Skeletal muscle tissue (tissue), 4 donors: ENCODE data around the gene MRTFA. TPM values are rescaled to one million over a fixed set of nuclear protein-coding genes. Genes with fewer than 3 reads are reported as not detected.
"Not testable (repeated sequence)": the region's sequence is repeated elsewhere in the genome, so short reads cannot be mapped to it uniquely, and the experiment has no call there.

Source experiments
- H3K27ac ChIP-seq: one replicate; pipeline ENCODE4 v1.7.0; 2013; ENCODE audit warnings: mild to moderate bottlenecking, low read depth, low read length, inconsistent platforms
- H3K27me3 ChIP-seq, 3 donors: one replicate each; pipeline ENCODE4 v1.7.0; 2013; ENCODE audit warnings: low read length in 3 of 3; ENCODE audit not compliant: control insufficient read depth in 3 of 3, insufficient read depth in 3 of 3
- H3K36me3 ChIP-seq, 3 donors: one replicate each; pipeline ENCODE4 v1.7.0; 2013; ENCODE audit warnings: low read length in 3 of 3; ENCODE audit not compliant: control insufficient read depth in 3 of 3, insufficient read depth in 3 of 3
- H3K4me1 ChIP-seq, 3 donors: one replicate each; pipeline ENCODE4 v1.7.0; 2013; ENCODE audit warnings: low read length in 3 of 3, mild to moderate bottlenecking in 3 of 3; ENCODE audit not compliant: control insufficient read depth in 3 of 3, insufficient read depth in 3 of 3
- H3K4me3 ChIP-seq, 3 donors: one replicate each; pipeline ENCODE4 v1.7.0; 2013; ENCODE audit warnings: low read length in 3 of 3
- H3K9ac ChIP-seq, 3 donors: one replicate each; pipeline ENCODE4 v1.7.0; 2013; ENCODE audit warnings: low read length in 3 of 3, mild to moderate bottlenecking in 3 of 3, moderate library complexity in 2 of 3, low read depth in 1 of 3
- H3K9me3 ChIP-seq, 3 donors: one replicate each; pipeline ENCODE4 v1.7.0; 2013; ENCODE audit warnings: low read length in 3 of 3; ENCODE audit not compliant: control insufficient read depth in 3 of 3
- total RNA-seq: library from RNA; depleted of rRNA; stranded (reverse); fragments of >200 nt; gene quantifications from one replicate; pipeline ENCODE4 v1.2.3, GENCODE V29; 2014
- donor health status: Osteomylitis.

MRTFA gene
- total RNA-seq, 1 donor from 2014 or later = 25.6 TPM

- H3K4me1 ChIP-seq = no peaks in the 10 kb centered on the region
- no peak overlapping the region for H3K9ac ChIP-seq
- H3K27me3 ChIP-seq = no peaks in the 10 kb centered on the region
- H3K4me3 ChIP-seq = no peak overlapping the region
- H3K27ac ChIP-seq = no peak overlapping the region
- no peaks in the 10 kb centered on the region for H3K9me3 ChIP-seq
- H3K36me3 ChIP-seq = peaks cover 0 to 4% (median 0%) of the 10 kb centered on the region in 3 donors
Observed at GRCh38 chr22:40544758-40545157, 91.8 kb downstream of the MRTFA start.

- Histone ChIP-seq H3K27me3 (no peaks in the 10 kb centered on the region), H3K9ac (no peak overlapping the region), H3K4me1 (no peaks in the 10 kb centered on the region), H3K36me3 (peaks cover 0 to 4% (median 0%) of the 10 kb centered on the region in 3 donors), H3K9me3 (no peaks in the 10 kb centered on the region), H3K27ac (no peak overlapping the region), H3K4me3 (no peak overlapping the region)
Observed at GRCh38 chr22:40542821-40543540, 93.5 kb downstream of the MRTFA start.

- Histone ChIP-seq H3K36me3 (peaks cover 0 to 2% (median 0%) of the 10 kb centered on the region in 3 donors), H3K9me3 (no peaks in the 10 kb centered on the region), H3K4me3 (no peak overlapping the region), H3K9ac (no peak overlapping the region), H3K27me3 (no peaks in the 10 kb centered on the region), H3K27ac (no peak overlapping the region), H3K4me1 (no peaks in the 10 kb centered on the region)
Observed at GRCh38 chr22:40541300-40541699, 95.2 kb downstream of the MRTFA start.

GRCh38 chr22:40540265-40540664 lies 96.3 kb downstream of the MRTFA start:
- no peaks in the 10 kb centered on the region for H3K9me3 ChIP-seq
- H3K4me1 ChIP-seq = no peaks in the 10 kb centered on the region
- no peaks in the 10 kb centered on the region for H3K36me3 ChIP-seq
- no peaks in the 10 kb centered on the region for H3K27me3 ChIP-seq
- H3K27ac ChIP-seq = no peak overlapping the region
- no peak overlapping the region for H3K4me3 ChIP-seq
- no peak overlapping the region for H3K9ac ChIP-seq

GRCh38 chr22:40536149-40536548 lies 100.4 kb downstream of the MRTFA start:
- not testable (repeated sequence) for H3K27ac ChIP-seq, H3K36me3 ChIP-seq, H3K27me3 ChIP-seq, H3K9ac ChIP-seq, H3K4me3 ChIP-seq, H3K9me3 ChIP-seq
- H3K4me1 ChIP-seq = peaks cover 12 to 22% (median 14%) of the 10 kb centered on the region in 3 donors

GRCh38 chr22:40535642-40536041 lies 100.9 kb downstream of the MRTFA start:
- Histone ChIP-seq H3K4me1 (peaks cover 12 to 22% (median 14%) of the 10 kb centered on the region in 3 donors), H3K27ac (no peak overlapping the region), H3K9ac (no peak overlapping the region), H3K36me3 (no peaks in the 10 kb centered on the region), H3K9me3 (no peaks in the 10 kb centered on the region), H3K4me3 (no peak overlapping the region), H3K27me3 (no peaks in the 10 kb centered on the region)

GRCh38 chr22:40535189-40535512 lies 101.4 kb downstream of the MRTFA start:
- Histone ChIP-seq H3K4me1 (peaks cover 12 to 22% (median 14%) of the 10 kb centered on the region in 3 donors), H3K27me3 (no peaks in the 10 kb centered on the region), H3K27ac (peak overlapping the region; percentile 48), H3K9me3 (no peaks in the 10 kb centered on the region), H3K9ac (no peak overlapping the region), H3K36me3 (no peaks in the 10 kb centered on the region), H3K4me3 (no peak overlapping the region)

- H3K9me3 ChIP-seq = no peaks in the 10 kb centered on the region
- peak overlapping the region in 2 of 3 donors; percentile 40 to 48 for H3K9ac ChIP-seq
- no peaks in the 10 kb centered on the region for H3K36me3 ChIP-seq
- no peak overlapping the region for H3K4me3 ChIP-seq
- peak overlapping the region; percentile 48 for H3K27ac ChIP-seq
- no peaks in the 10 kb centered on the region for H3K27me3 ChIP-seq
- H3K4me1 ChIP-seq = peaks cover 12 to 22% (median 14%) of the 10 kb centered on the region in 3 donors
Observed at GRCh38 chr22:40534379-40535188, 101.9 kb downstream of the MRTFA start.

- Histone ChIP-seq H3K9ac (peak overlapping the region; percentile 40 to 48 (median 42)), H3K36me3 (no peaks in the 10 kb centered on the region), H3K9me3 (no peaks in the 10 kb centered on the region), H3K27ac (peak overlapping the region; percentile 48), H3K4me3 (peak overlapping the region in 1 of 3 donors; percentile 34), H3K4me1 (peaks cover 12 to 22% (median 14%) of the 10 kb centered on the region in 3 donors), H3K27me3 (no peaks in the 10 kb centered on the region)
Observed at GRCh38 chr22:40533712-40534378, 102.7 kb downstream of the MRTFA start.
